Left ventricle myocardium inferior (tissue), 1 donor: ENCODE results near the gene HIP1. TPM values are rescaled to one million over a fixed set of nuclear protein-coding genes. Genes with fewer than 3 reads are reported as not detected.
A peak's percentile ranks its signal among the peaks of the same experiment; 100 is the strongest.
"Not testable (repeated sequence)": the region's sequence is repeated elsewhere in the genome, so short reads cannot be mapped to it uniquely, and the experiment has no call there.

Experiments used
- DNase-seq: peaks from one replicate; pipeline ENCODE4 v3.0.0-alpha.2; 2020
- H3K27ac ChIP-seq: fragments of 200-600 bp; replicated peaks from 2 replicates; pipeline ENCODE4 v1.8.0; 2021
- H3K27me3 ChIP-seq: fragments of 200-600 bp; 2 replicates; pipeline ENCODE4 v1.8.0; 2021; ENCODE audit warnings: low read depth
- H3K36me3 ChIP-seq: fragments of 200-600 bp; 2 replicates; pipeline ENCODE4 v1.8.0; 2021
- H3K4me1 ChIP-seq: fragments of 200-600 bp; 2 replicates; pipeline ENCODE4 v1.8.0; 2021
- H3K4me3 ChIP-seq: fragments of 200-600 bp; 2 replicates; pipeline ENCODE4 v1.8.0; 2021; ENCODE audit warnings: mild to moderate bottlenecking, moderate library complexity
- H3K9me3 ChIP-seq: fragments of 200-600 bp; replicated peaks from 2 replicates; pipeline ENCODE4 v1.8.0; 2021
- intact Hi-C: fragments of 100-400 bp; cut with micrococcal nuclease; formaldehyde crosslinking; loops from one replicate; pipeline ENCODE4 v1.11.0; 2022
- total RNA-seq: library from RNA; stranded (reverse); fragmentation: NEBNext Ultra II Directional; extraction: Animal tissue kit (Norgen Biotek cat#: 25700); gene quantifications from one replicate; pipeline ENCODE4 v1.2.1, GENCODE V29; 2021
- TF ChIP-seq, protein P1 (sequence below): fragments of 200-600 bp; IDR thresholded peaks from 2 replicates; pipeline ENCODE4 v1.8.0; 2021; ENCODE audit warnings: antibody characterized with exemption, mild to moderate bottlenecking, borderline replicate concordance
- donor health status: DM: no; HTN: yes; CAD: no; lungs with severe emphysema.

The HIP1 gene
- total RNA-seq, 1 donor from 2014 or later, result 14.5 TPM

- H3K9me3 ChIP-seq, result peaks cover 4% of the 10 kb centered on the region
- TF ChIP-seq, protein P1, sequence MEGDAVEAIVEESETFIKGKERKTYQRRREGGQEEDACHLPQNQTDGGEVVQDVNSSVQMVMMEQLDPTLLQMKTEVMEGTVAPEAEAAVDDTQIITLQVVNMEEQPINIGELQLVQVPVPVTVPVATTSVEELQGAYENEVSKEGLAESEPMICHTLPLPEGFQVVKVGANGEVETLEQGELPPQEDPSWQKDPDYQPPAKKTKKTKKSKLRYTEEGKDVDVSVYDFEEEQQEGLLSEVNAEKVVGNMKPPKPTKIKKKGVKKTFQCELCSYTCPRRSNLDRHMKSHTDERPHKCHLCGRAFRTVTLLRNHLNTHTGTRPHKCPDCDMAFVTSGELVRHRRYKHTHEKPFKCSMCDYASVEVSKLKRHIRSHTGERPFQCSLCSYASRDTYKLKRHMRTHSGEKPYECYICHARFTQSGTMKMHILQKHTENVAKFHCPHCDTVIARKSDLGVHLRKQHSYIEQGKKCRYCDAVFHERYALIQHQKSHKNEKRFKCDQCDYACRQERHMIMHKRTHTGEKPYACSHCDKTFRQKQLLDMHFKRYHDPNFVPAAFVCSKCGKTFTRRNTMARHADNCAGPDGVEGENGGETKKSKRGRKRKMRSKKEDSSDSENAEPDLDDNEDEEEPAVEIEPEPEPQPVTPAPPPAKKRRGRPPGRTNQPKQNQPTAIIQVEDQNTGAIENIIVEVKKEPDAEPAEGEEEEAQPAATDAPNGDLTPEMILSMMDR, result no peak
- intact Hi-C loops, result no loop called here
These were observed 100.7 kb downstream of the HIP1 start for GRCh38 chr7:75637854-75638593.

DNA sequence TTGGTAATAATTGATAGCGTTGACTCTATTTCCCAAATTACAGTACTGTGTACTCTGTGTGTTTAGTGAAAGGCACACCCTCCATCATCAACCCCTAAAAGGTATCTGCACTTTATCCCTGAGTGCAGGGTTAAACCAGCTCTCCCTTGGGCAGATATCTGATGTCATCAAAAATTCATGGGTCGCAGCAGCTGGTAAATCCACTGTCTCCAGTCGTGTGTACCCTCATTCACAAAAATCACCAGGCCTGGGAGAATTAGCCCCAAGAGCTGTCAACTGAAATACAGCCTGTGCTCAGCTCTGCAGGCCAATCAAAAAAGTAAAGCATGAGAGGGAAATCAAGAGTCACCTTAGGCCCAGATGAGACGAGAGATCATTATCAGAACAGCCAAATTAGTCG is 103.7 kb downstream of the HIP1 start:
- Histone ChIP-seq H3K9me3 (no peaks in the 10 kb centered on the region), H3K36me3 (no peaks in the 10 kb centered on the region), H3K27me3 (no peaks in the 10 kb centered on the region), H3K4me3 (no peak overlapping the region), H3K27ac (no peak overlapping the region), H3K4me1 (peaks cover 26% of the 10 kb centered on the region)
- intact Hi-C loops, result no loop called here
- TF ChIP-seq, protein P1, result no peak
- DNase-seq, result no peak

More at GRCh38 chr7:75637854-75638593, 100.7 kb downstream of the HIP1 start:
- Histone ChIP-seq H3K4me3 (peak overlapping the region; percentile 83), H3K4me1 (peaks cover 29% of the 10 kb centered on the region), H3K36me3 (no peaks in the 10 kb centered on the region), H3K27me3 (no peaks in the 10 kb centered on the region), H3K27ac (peak overlapping the region; percentile 88)
- DNase-seq, result no peak

GRCh38 chr7:75632587-75632986 is 106.2 kb downstream of the HIP1 start:
- H3K4me1 ChIP-seq, intact Hi-C loops, H3K4me3 ChIP-seq, H3K27ac ChIP-seq, DNase-seq, H3K36me3 ChIP-seq, H3K27me3 ChIP-seq: not testable (repeated sequence)
- H3K9me3 ChIP-seq, result peaks cover 10% of the 10 kb centered on the region

DNA sequence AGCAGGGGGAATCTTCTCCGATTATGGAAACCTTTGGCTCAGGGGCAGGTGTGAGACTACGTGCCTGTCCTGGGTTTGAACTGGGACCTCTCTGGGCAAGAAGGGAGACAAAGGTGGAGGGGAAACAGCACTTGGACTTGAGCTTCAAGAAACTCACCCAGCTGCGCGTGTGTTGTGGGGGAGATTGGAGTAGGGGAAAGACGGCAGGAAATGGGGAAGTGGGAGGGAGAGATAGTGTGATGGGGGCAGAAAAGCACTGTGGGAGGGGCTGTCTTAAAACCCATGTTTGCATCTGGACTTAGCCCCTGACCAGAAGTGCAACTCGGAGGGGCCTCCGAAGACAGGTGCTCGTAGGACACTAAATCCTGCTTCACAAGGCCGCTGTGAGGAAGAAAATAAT is 107.0 kb downstream of the HIP1 start:
- no peak for DNase-seq
- Histone ChIP-seq H3K4me1 (peaks cover 2% of the 10 kb centered on the region), H3K27ac (no peak overlapping the region), H3K9me3 (peaks cover 13% of the 10 kb centered on the region), H3K4me3 (no peak overlapping the region), H3K36me3 (peaks cover 6% of the 10 kb centered on the region), H3K27me3 (no peaks in the 10 kb centered on the region)
- TF ChIP-seq, protein P1, result no peak
- intact Hi-C loops, result no loop called here

DNA sequence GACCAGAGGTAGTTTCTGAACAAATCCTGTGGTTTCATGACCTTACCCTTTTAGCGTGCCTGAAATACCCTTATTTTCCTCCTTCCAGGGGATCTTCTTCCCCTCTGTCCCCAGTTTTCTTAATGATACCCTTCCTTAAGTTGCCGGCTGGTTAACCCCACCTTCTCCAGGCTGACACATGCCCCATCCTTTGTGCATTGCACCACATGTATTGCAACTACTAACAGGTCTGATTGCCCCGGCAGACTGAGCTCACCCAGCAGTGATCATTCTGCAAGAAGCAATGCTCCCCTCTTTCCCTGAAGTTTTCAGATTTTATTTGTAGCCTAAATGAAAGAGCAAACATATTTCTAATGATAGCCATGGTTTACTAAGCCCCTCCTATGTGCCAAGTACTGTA is 108.2 kb downstream of the HIP1 start:
- no peaks in the 10 kb centered on the region for H3K27me3 ChIP-seq
- peaks cover 19% of the 10 kb centered on the region for H3K9me3 ChIP-seq
- DNase-seq, result no peak
- H3K4me1 ChIP-seq, result no peaks in the 10 kb centered on the region
- intact Hi-C loops, result no loop called here
- no peak overlapping the region for H3K27ac ChIP-seq
- no peak overlapping the region for H3K4me3 ChIP-seq
- TF ChIP-seq, protein P1, result no peak
- H3K36me3 ChIP-seq, result peaks cover 6% of the 10 kb centered on the region

DNA sequence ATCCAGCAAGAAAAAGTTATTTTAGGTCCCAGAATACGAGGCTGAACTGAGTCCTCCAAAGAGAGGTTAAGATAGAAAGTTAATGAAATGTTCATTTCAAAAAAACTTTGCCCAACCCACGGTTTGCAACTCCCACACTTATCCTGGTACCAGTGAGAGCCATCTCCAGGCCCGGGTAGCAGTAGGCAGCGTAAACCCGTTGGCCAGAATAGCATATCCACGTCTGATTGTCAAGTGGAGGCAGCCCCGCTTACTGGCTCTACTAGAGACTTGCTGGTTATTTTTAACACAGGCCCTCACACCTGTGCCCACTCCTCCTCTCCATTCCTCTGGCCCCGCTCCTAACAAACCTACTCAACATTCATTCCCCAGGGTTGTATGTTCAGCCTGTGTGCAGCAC is 109.7 kb downstream of the HIP1 start:
- H3K36me3 ChIP-seq, result peaks cover 6% of the 10 kb centered on the region
- H3K9me3 ChIP-seq, result peaks cover 19% of the 10 kb centered on the region
- no peak overlapping the region for H3K27ac ChIP-seq
- DNase-seq, result no peak
- intact Hi-C loops, result no loop called here
- H3K27me3 ChIP-seq, result no peaks in the 10 kb centered on the region
- TF ChIP-seq, protein P1, result no peak
- peaks cover 6% of the 10 kb centered on the region for H3K4me1 ChIP-seq
- H3K4me3 ChIP-seq, result no peak overlapping the region
